Stimulated activated CD8-positive, alpha-beta memory T cell treated with anti-CD3 and anti-CD28 coated beads, Interleukin-12 subunit alpha, Interleukin-12 subunit beta, amount 100 ng/mL, for 1 hour (primary cell): ENCODE results near the gene CD302.
"Not testable (repeated sequence)": the region's sequence is repeated elsewhere in the genome, so short reads cannot be mapped to it uniquely, and the experiment has no call there.

ENCODE experiments used
- DNase-seq: peaks from one replicate; pipeline ENCODE4 v3.0.0-alpha.2; 2020; ENCODE audit warnings: low read depth

The CD302 gene

GRCh38 chr2:159748089-159748488, 49.9 kb downstream of the CD302 start:
- no peak for DNase-seq

GRCh38 chr2:159745237-159745636, 52.8 kb downstream of the CD302 start:
- not testable (repeated sequence) for DNase-seq

- DNase-seq, result no peak
These were observed 53.6 kb downstream of the CD302 start for GRCh38 chr2:159744363-159744762.

- no peak for DNase-seq
These were observed 55.2 kb downstream of the CD302 start for GRCh38 chr2:159742846-159743245.

- DNase-seq, result no peak
These were observed 59.3 kb downstream of the CD302 start for GRCh38 chr2:159738509-159739390.

- DNase-seq, result no peak
These were observed 60.1 kb downstream of the CD302 start for GRCh38 chr2:159737917-159738296.

- no peak for DNase-seq
These were observed 60.6 kb downstream of the CD302 start for GRCh38 chr2:159737292-159737916.

GRCh38 chr2:159736048-159736447, 62.0 kb downstream of the CD302 start:
- DNase-seq, result no peak

- no peak for DNase-seq
These were observed 62.4 kb downstream of the CD302 start for GRCh38 chr2:159735648-159736047.

- DNase-seq, result no peak
These were observed 69.4 kb downstream of the CD302 start for GRCh38 chr2:159728629-159729028.

- DNase-seq, result no peak
These were observed 72.3 kb downstream of the CD302 start for GRCh38 chr2:159725713-159726112.

- not testable (repeated sequence) for DNase-seq
These were observed 73.0 kb downstream of the CD302 start for GRCh38 chr2:159724795-159725572.

GRCh38 chr2:159722580-159722979, 75.4 kb downstream of the CD302 start:
- DNase-seq, result no peak

GRCh38 chr2:159720676-159721075, 77.3 kb downstream of the CD302 start:
- DNase-seq, result no peak
